Kidney tubule cell (primary cell): ENCODE measurements around the gene SGPL1.

ENCODE experiments used
- DNase-seq: peaks from one replicate; pipeline ENCODE4 v3.0.0-alpha.2; 2018; ENCODE audit warnings: low spot score

The SGPL1 gene

GRCh38 chr10:70780772-70781171 is 35.0 kb upstream of the SGPL1 start:
- DNase-seq = no peak

GRCh38 chr10:70781461-70782051 is 34.2 kb upstream of the SGPL1 start:
- DNase-seq = no peak

- DNase-seq = no peak
Observed at GRCh38 chr10:70782086-70782745, 33.5 kb upstream of the SGPL1 start.

- no peak for DNase-seq
Observed at GRCh38 chr10:70782746-70783680, 32.7 kb upstream of the SGPL1 start.

GRCh38 chr10:70784016-70784415 is 31.7 kb upstream of the SGPL1 start:
- no peak for DNase-seq

GRCh38 chr10:70784471-70784870 is 31.3 kb upstream of the SGPL1 start:
- peak; percentile 66 for DNase-seq

- DNase-seq = no peak
Observed at GRCh38 chr10:70785190-70785589, 30.6 kb upstream of the SGPL1 start, which contains the start of gene TBATA. Gene TBATA, minus strand, starts transcription at chr10:70785377. Its CDS starts 1,998 bp downstream, at chr10:70783379.

- DNase-seq = peak; percentile 30
Observed at GRCh38 chr10:70786799-70787415, 28.8 kb upstream of the SGPL1 start.

- no peak for DNase-seq
Observed at GRCh38 chr10:70791386-70792039, 24.2 kb upstream of the SGPL1 start.

GRCh38 chr10:70795613-70796012 is 20.1 kb upstream of the SGPL1 start:
- no peak for DNase-seq

GRCh38 chr10:70797840-70798239 is 17.9 kb upstream of the SGPL1 start:
- no peak for DNase-seq

GRCh38 chr10:70799124-70799523 is 16.6 kb upstream of the SGPL1 start:
- DNase-seq = no peak

- no peak for DNase-seq
Observed at GRCh38 chr10:70801854-70802253, 13.9 kb upstream of the SGPL1 start.

GRCh38 chr10:70803775-70804420 is 11.8 kb upstream of the SGPL1 start:
- peak; percentile 74 for DNase-seq

- DNase-seq = peak; percentile 90
Observed at GRCh38 chr10:70804421-70804808, 11.3 kb upstream of the SGPL1 start.

- peak; percentile 48 for DNase-seq
Observed at GRCh38 chr10:70805619-70806215, 10.0 kb upstream of the SGPL1 start.

- DNase-seq = no peak
Observed at GRCh38 chr10:70806841-70807240, 8.9 kb upstream of the SGPL1 start.

- DNase-seq = no peak
Observed at GRCh38 chr10:70807556-70807955, 8.2 kb upstream of the SGPL1 start.

GRCh38 chr10:70809011-70809611 is 6.6 kb upstream of the SGPL1 start:
- peak; percentile 28 for DNase-seq

GRCh38 chr10:70809726-70810125 is 6.0 kb upstream of the SGPL1 start:
- DNase-seq = no peak
